HepG2 (cell line): ENCODE results near the gene COMMD3. TPM values are rescaled to one million over a fixed set of nuclear protein-coding genes. Genes with fewer than 3 reads are reported as not detected.

Experiments used
- AFF4 ChIP-seq: sonication (generic); formaldehyde crosslinking; IDR thresholded peaks from 2 replicates; pipeline ENCODE4 v1.4.0; 2020; ENCODE audit warnings: missing genetic modification reagents
- DMAP1 ChIP-seq: IDR thresholded peaks from 2 replicates; pipeline ENCODE4 v1.6.1; 2016
- GTF2F1 ChIP-seq: fragments of 150-350 bp; IDR thresholded peaks from 2 replicates; pipeline ENCODE4 v1.6.1; 2014; ENCODE audit warnings: low read length
- HMGXB3 ChIP-seq: sonication (generic); formaldehyde crosslinking; IDR thresholded peaks from 2 replicates; pipeline ENCODE4 v1.4.0; 2020; ENCODE audit warnings: missing genetic modification reagents, borderline replicate concordance
- HNRNPH1 ChIP-seq: fragments of 200-400 bp; formaldehyde crosslinking; optimal IDR thresholded peaks from 2 replicates; pipeline ENCODE3; 2017; ENCODE audit warnings: mild to moderate bottlenecking, low read depth, low read length
- HOXD1 ChIP-seq: sonication (generic); formaldehyde crosslinking; IDR thresholded peaks from 2 replicates; pipeline ENCODE4 v1.5.0; 2020; ENCODE audit warnings: missing genetic modification reagents
- KDM2A ChIP-seq: sonication (generic); formaldehyde crosslinking; IDR thresholded peaks from 2 replicates; pipeline ENCODE4 v1.4.0; 2020; ENCODE audit warnings: low read depth, missing genetic modification reagents, borderline replicate concordance
- MTF2 ChIP-seq: sonication (generic); formaldehyde crosslinking; IDR thresholded peaks from 2 replicates; pipeline ENCODE4 v1.5.0; 2020; ENCODE audit warnings: missing genetic modification reagents, borderline replicate concordance
- SKI ChIP-seq: fragments of 450-650 bp; IDR thresholded peaks from one replicate; pipeline ENCODE4 v1.6.1; 2018; ENCODE audit warnings: mild to moderate bottlenecking; ENCODE audit not compliant: partially characterized antibody
- SP2 ChIP-seq: sonication (generic); formaldehyde crosslinking; IDR thresholded peaks from 2 replicates; pipeline ENCODE4 v1.5.1; 2020; ENCODE audit warnings: mild to moderate bottlenecking, missing genetic modification reagents
- ZNF160 ChIP-seq: sonication (generic); formaldehyde crosslinking; IDR thresholded peaks from 2 replicates; pipeline ENCODE4 v1.8.0; 2022; ENCODE audit warnings: mild to moderate bottlenecking, inconsistent platforms, missing genetic modification reagents
- ZNF574 ChIP-seq: sonication (generic); formaldehyde crosslinking; IDR thresholded peaks from 2 replicates; pipeline ENCODE4 v1.4.0; 2020; ENCODE audit warnings: missing genetic modification reagents
- ZNF746 ChIP-seq: sonication (generic); formaldehyde crosslinking; IDR thresholded peaks from 2 replicates; pipeline ENCODE4 v1.8.0; 2022; ENCODE audit warnings: mild to moderate bottlenecking, missing genetic modification reagents
- ZNF770 ChIP-seq: sonication (generic); formaldehyde crosslinking; IDR thresholded peaks from 2 replicates; pipeline ENCODE4 v1.5.0; 2020; ENCODE audit warnings: mild to moderate bottlenecking, missing genetic modification reagents
- ZNF850 ChIP-seq: sonication (generic); formaldehyde crosslinking; conservative IDR thresholded peaks from 2 replicates; pipeline ENCODE4 v1.9.0; 2021; ENCODE audit warnings: mild to moderate bottlenecking, missing genetic modification reagents
- polyA plus RNA-seq, 8 experiments: library from polyadenylated mRNA; depleted of rRNA in 3 of 8; stranded (reverse) in 7 of 8; unstranded in 1 of 8; fragments of >200 nt; fragmentation: Illumina TruSeq in 4 of 8; extraction: Trizol in 4 of 8; gene quantifications; 2 replicates each; pipeline versions ENCODE4 v1.2.1 to v1.2.3, GENCODE V29; 2011 to 2016; ENCODE audit warnings: low read depth in 4 of 8, missing spikeins in 1 of 8, mixed read lengths in 1 of 8; ENCODE audit not compliant: insufficient read depth in 1 of 8
- total RNA-seq, 5 experiments: library from RNA; depleted of rRNA; stranded (reverse); fragments of >200 nt; fragmentation: Illumina TruSeq; extraction: Trizol; gene quantifications; 2 replicates each; pipeline ENCODE4 v1.2.3, GENCODE V29; 2016; ENCODE audit warnings: low read depth in 1 of 5

Gene COMMD3
- total and polyA plus RNA-seq, 2 of the 13 experiments (the other 11 are each of a cell fraction or from before 2014, with no cell fraction given), result 38.7 to 54.4 TPM

GRCh38 chr10:22316286-22317075, at the start of gene COMMD3 (continued):
- TF ChIP-seq HMGXB3 (CRISPR knock-in tag) (peak; percentile 66; the same call in 1 of the 2 replicates), SKI (peak; percentile 57), HOXD1 (CRISPR knock-in tag) (no peak), MTF2 (CRISPR knock-in tag) (peak; percentile 52; the same call in 1 of the 2 replicates), DMAP1 (peak; percentile 87; the same call in 1 of the 2 replicates), GTF2F1 (no peak), SP2 (CRISPR knock-in tag) (no peak), ZNF574 (CRISPR knock-in tag) (peak; percentile 54; the same call in 1 of the 2 replicates), HNRNPH1 (no peak), AFF4 (0 out of 2 replicates have a peak, but pooled peaks have one; percentile 45), ZNF746 (peak; percentile 31; the same call in 1 of the 2 replicates), ZNF160 (CRISPR knock-in tag) (0 out of 2 replicates have a peak, but pooled peaks have one; percentile 16), ZNF850 (CRISPR knock-in tag) (peak; percentile 80; the same call in 1 of the 2 replicates), ZNF770 (CRISPR knock-in tag) (0 out of 2 replicates have a peak, but pooled peaks have one; percentile 18), KDM2A (CRISPR knock-in tag) (peak; percentile 85)
